ENCODE measurements around the gene WBP11.

The WBP11 gene

DNA sequence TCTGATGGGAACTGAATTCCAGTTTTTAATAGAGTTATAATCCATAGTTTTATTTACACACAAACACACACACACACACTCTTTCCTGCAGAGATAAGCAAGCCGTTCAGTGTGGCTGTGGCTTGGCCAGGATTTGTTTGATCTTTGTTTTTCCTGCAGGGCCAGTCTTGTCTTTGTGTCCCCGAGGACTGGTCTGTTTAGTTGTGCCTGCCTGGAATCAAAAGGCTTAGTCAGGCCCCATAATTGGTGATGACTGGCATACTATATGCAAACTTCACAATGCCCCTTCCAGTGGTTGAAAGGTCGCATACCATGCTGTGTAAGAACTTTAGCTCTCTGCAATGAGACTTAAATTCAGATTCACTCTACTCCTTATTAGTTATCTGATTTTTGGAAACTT is 26.0 kb downstream of the WBP11 start:
- Histone ChIP-seq H3K4me3 (ENCODE audit: low read depth, low read length, poor library complexity, severe bottlenecking) (no peak overlapping the region), H3K27me3 (ENCODE audit: insufficient read depth, low read length) (no peaks in the 10 kb centered on the region), H2AFZ (ENCODE audit: low read length) (no peak overlapping the region), H4K20me1 (ENCODE audit: insufficient read depth, low read length) (no peaks in the 10 kb centered on the region), H3K9me3 (ENCODE audit: low read length) (no peaks in the 10 kb centered on the region), H3K4me2 (ENCODE audit: low read length) (no peak overlapping the region), H3F3A (ENCODE audit: insufficient read depth, low read length) (no peaks in the 10 kb centered on the region), H3K9ac (ENCODE audit: low read length) (no peak overlapping the region), H3K4me1 (ENCODE audit: insufficient read depth, low read length, severe bottlenecking) (peaks cover 40% of the 10 kb centered on the region), H3K36me3 (ENCODE audit: insufficient read depth, low read length) (no peaks in the 10 kb centered on the region), H3K79me2 (ENCODE audit: insufficient read depth, low read length) (no peaks in the 10 kb centered on the region), H3K9me2 (ENCODE audit: low read depth, low read length) (no peaks in the 10 kb centered on the region), H3K27ac (ENCODE audit: low read depth, low read length, poor library complexity, severe bottlenecking) (no peak overlapping the region)
- TF ChIP-seq, protein P1, sequence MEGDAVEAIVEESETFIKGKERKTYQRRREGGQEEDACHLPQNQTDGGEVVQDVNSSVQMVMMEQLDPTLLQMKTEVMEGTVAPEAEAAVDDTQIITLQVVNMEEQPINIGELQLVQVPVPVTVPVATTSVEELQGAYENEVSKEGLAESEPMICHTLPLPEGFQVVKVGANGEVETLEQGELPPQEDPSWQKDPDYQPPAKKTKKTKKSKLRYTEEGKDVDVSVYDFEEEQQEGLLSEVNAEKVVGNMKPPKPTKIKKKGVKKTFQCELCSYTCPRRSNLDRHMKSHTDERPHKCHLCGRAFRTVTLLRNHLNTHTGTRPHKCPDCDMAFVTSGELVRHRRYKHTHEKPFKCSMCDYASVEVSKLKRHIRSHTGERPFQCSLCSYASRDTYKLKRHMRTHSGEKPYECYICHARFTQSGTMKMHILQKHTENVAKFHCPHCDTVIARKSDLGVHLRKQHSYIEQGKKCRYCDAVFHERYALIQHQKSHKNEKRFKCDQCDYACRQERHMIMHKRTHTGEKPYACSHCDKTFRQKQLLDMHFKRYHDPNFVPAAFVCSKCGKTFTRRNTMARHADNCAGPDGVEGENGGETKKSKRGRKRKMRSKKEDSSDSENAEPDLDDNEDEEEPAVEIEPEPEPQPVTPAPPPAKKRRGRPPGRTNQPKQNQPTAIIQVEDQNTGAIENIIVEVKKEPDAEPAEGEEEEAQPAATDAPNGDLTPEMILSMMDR (IDR thresholded peaks at IDR 0.05; ENCODE audit: low read length) = no peak
- TF ChIP-seq EZH2 (IDR thresholded peaks at IDR 0.05; ENCODE audit: borderline replicate concordance, low read length) = no peak

DNA sequence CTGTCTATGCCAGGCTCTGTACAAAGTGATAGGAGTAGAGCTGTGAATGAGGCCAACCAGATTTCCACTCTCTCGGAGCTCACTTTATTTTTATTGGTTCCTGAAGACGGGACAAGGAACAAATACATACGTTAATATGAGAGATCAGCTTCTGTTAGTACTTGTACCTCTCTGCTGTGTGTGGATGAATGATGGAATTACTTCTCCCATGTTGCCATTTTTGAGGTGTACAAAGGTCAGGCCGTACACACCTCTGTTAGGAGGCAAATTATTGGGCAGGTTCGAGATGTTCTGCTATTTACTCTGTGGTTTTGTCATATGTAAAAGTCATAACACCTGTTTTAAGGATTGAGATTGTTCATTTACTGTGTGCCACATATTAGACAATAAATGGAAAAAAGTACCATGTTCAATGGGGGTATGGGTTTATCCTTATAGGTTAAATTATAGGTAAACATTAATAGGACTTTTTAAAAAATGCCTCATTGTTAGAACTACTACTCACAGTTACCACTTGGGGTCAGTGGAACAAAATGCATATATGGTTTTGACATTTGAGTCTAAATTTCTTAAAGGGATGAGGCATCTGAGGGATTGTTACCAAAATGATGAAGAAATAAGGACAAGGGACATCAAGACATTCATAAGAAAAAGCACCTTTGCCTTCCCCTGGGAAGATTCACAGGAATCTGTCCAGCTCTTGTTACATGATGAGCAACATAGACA is 26.9 kb downstream of the WBP11 start:
- Histone ChIP-seq H3F3A (ENCODE audit: insufficient read depth, low read length) (no peaks in the 10 kb centered on the region), H3K27me3 (ENCODE audit: insufficient read depth, low read length) (no peaks in the 10 kb centered on the region), H3K9ac (ENCODE audit: low read length) (no peak overlapping the region; the same call in 1 of the 2 replicates), H3K27ac (ENCODE audit: low read depth, low read length, poor library complexity, severe bottlenecking) (peak overlapping the region; percentile 65), H3K4me1 (ENCODE audit: insufficient read depth, low read length, severe bottlenecking) (peaks cover 49% of the 10 kb centered on the region), H3K4me3 (ENCODE audit: low read depth, low read length, poor library complexity, severe bottlenecking) (peak overlapping the region; percentile 78), H3K9me2 (ENCODE audit: low read depth, low read length) (no peaks in the 10 kb centered on the region), H3K9me3 (ENCODE audit: low read length) (no peaks in the 10 kb centered on the region), H4K20me1 (ENCODE audit: insufficient read depth, low read length) (no peaks in the 10 kb centered on the region), H3K4me2 (ENCODE audit: low read length) (peak overlapping the region; percentile 93), H2AFZ (ENCODE audit: low read length) (no peak overlapping the region), H3K79me2 (ENCODE audit: insufficient read depth, low read length) (no peaks in the 10 kb centered on the region), H3K36me3 (ENCODE audit: insufficient read depth, low read length) (no peaks in the 10 kb centered on the region)
- TF ChIP-seq EZH2 (IDR thresholded peaks at IDR 0.05; ENCODE audit: borderline replicate concordance, low read length) = no peak
- TF ChIP-seq, protein P1 (IDR thresholded peaks at IDR 0.05; ENCODE audit: low read length) = peak; percentile 54

DNA sequence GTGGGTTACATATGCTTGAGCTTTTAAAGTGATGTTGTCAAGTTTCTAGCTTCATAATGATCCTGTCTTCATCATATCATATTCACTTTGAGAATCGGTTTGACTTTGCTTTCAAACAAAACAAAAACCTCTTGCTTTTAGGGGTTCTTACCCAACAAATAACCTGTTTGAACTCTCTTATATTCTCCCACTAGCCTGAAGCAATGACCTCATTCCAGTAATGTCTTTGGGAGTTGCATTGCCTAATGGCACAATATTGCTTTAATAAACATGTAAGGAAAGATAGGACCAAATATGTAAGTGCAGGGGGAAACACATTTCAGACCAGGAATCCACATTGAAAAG is 27.7 kb downstream of the WBP11 start:
- Histone ChIP-seq H3K9ac (ENCODE audit: low read length) (peak overlapping the region; percentile 87), H3K9me3 (ENCODE audit: low read length) (no peaks in the 10 kb centered on the region), H3K27me3 (ENCODE audit: insufficient read depth, low read length) (no peaks in the 10 kb centered on the region), H4K20me1 (ENCODE audit: insufficient read depth, low read length) (no peaks in the 10 kb centered on the region), H3K4me3 (ENCODE audit: low read depth, low read length, poor library complexity, severe bottlenecking) (peak overlapping the region; percentile 78), H3K4me1 (ENCODE audit: insufficient read depth, low read length, severe bottlenecking) (peaks cover 48% of the 10 kb centered on the region), H3K4me2 (ENCODE audit: low read length) (peak overlapping the region; percentile 93), H3F3A (ENCODE audit: insufficient read depth, low read length) (no peaks in the 10 kb centered on the region), H3K79me2 (ENCODE audit: insufficient read depth, low read length) (no peaks in the 10 kb centered on the region), H3K27ac (ENCODE audit: low read depth, low read length, poor library complexity, severe bottlenecking) (peak overlapping the region; percentile 65), H2AFZ (ENCODE audit: low read length) (no peak overlapping the region), H3K36me3 (ENCODE audit: insufficient read depth, low read length) (no peaks in the 10 kb centered on the region), H3K9me2 (ENCODE audit: low read depth, low read length) (no peaks in the 10 kb centered on the region)
- no peak for TF ChIP-seq EZH2 (IDR thresholded peaks at IDR 0.05; ENCODE audit: borderline replicate concordance, low read length)
- TF ChIP-seq, protein P1 (IDR thresholded peaks at IDR 0.05; ENCODE audit: low read length) = no peak

Data from OCI-LY1 (cell line).